Hematopoietic multipotent progenitor cell treated with erythropoietin and hydrocortisone succinate and interleukin-3 and kit ligand, for 8 days (in vitro differentiated cells): ENCODE measurements around the gene CDC14B.
A peak's percentile ranks its signal among the peaks of the same experiment; 100 is the strongest.
"Not testable (repeated sequence)": the region's sequence is repeated elsewhere in the genome, so short reads cannot be mapped to it uniquely, and the experiment has no call there.

Source experiments
- DNase-seq: peaks from one replicate; pipeline ENCODE4 v3.0.0-alpha.2; 2015

CDC14B gene

DNA sequence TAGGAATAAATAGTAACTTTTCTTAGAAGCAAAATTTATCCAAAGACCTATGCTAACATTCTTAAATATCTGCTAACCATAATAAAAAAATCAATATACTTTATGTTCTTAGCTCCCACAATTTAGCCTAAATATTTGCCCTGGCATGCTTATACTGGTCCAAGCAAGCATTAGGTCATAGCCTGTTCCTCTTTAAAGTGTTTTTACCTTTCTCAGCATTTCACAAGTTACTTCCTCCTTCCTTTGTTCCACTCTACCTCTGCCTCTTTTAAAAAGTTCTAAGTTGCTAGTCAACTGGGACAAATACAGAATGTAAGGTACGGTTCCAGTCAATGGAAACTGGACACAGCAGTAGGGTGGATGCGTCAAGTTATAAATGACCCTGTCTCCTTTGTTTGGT lies 37.4 kb downstream of the CDC14B start:
- not testable (repeated sequence) for DNase-seq

GRCh38 chr9:96581786-96582185 lies 37.9 kb downstream of the CDC14B start:
- DNase-seq: no peak

GRCh38 chr9:96581301-96581700 lies 38.3 kb downstream of the CDC14B start:
- DNase-seq: no peak

DNA sequence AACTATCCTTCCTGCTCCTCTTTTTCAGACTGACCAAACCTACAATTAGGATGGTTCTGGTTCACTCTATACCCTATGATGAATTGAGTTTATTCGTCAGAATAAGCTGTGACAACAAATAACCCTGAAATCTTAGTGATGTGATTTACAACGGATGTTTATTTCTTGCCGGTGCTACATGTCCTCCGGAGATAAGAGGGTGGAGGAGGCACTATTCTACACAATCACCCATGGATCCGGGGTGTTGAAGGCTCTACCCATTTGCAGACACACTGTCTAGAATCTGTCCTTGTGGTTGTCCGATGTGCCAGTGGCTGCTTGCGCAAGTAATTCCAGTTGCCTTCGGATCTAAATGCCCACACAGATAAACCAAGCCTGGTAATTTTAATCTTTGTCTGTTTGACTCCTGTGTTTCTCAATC lies 44.7 kb downstream of the CDC14B start:
- no peak for DNase-seq

DNA sequence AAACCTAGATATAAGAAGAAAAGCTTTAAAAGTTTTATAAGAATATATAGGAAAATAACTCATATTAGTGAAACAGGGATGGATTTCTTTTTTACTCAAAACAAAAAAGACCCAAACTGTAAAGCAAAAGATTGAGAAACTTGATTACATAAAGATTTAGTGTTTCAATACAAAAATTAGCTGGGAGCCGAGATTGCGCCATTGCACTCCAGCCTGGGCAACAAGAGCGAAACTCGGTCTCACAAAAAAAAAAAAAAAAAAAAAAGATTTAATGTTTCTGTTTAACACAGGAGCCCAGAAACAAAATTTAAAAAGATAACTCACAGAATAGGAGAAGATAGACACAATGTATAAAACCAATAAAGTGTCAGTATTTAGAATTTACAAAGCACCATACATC lies 45.2 kb downstream of the CDC14B start:
- no peak for DNase-seq

GRCh38 chr9:96567203-96567700 lies 52.4 kb downstream of the CDC14B start:
- DNase-seq: peak; percentile 10

- DNase-seq: peak; percentile 79
Measured at GRCh38 chr9:96566498-96567202, 53.0 kb downstream of the CDC14B start.

GRCh38 chr9:96565671-96566497 lies 53.8 kb downstream of the CDC14B start:
- DNase-seq: no peak

DNA sequence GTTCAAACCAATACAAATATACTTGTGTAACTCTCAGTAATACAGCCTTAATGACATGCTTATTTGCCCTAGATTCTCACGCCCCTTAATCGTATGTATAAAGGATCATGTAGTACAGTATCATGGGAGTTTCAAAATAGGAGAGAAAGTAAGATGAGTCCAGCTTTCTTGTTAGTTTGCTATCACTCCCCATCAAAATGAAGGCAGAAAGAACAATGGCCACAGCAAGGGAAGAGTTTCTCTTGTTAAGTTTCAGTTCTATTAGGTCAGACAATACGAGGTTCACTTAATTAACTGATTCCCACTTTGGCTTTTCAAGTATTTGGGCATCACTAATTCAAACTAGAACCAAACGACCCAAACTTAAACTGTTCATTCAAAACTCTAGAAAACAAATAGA lies 55.4 kb downstream of the CDC14B start:
- no peak for DNase-seq

- DNase-seq: no peak
Measured at GRCh38 chr9:96559339-96559943, 60.2 kb downstream of the CDC14B start.

DNA sequence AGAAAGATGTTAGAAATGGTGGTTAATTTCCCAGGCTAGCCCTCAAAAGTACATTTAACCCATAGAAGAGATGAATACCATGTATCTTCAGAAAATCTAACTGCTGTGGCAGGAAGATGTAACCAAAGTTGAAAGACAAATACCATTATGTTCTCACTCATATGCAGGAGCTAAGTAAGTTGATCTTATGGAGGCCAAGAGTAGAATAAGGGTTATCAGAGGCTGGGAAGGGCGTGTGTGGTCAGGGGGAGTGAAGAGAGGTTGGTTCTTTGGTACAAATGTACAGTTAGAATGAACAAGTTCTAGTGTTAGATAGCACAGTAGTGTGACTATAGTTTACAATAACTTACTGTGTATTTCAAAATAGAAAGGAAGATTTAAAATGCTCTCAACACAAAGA lies 61.7 kb downstream of the CDC14B start:
- DNase-seq: no peak

DNA sequence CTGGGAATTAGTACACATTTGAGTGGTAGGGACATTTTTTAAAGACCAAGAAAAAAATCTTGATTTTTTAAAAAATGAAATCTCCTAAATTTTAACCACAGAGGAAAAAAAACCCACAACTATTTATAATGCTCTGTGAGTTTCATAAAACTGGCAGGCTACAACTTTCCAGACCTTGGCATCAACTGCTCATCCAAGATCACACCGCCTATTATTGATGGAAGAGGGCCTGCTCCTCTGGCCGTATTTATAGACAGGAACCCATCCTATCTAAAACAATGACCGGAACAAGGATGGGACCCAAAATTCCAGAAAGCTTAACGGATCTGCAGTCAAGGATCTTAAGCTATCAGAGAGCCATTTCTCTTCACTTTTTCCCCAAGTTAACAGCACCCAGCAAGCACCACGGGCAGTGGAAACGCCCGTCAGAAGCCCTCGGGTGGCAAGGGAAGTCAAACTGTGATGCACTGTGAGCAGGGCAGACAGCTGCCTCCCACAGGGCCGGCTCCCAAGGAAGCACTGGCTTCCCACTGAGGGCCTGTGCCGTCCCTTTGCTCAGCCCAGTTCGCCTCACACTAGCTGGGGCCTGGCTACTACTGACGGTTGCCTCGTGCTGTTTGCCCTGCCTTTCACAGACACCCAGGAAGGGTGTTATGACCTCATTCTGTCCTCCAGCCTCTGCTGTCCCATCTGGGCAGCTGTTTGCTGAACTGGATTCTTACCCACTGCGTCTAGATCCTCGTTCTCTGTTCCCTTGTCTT lies 62.8 kb downstream of the CDC14B start:
- no peak for DNase-seq

DNA sequence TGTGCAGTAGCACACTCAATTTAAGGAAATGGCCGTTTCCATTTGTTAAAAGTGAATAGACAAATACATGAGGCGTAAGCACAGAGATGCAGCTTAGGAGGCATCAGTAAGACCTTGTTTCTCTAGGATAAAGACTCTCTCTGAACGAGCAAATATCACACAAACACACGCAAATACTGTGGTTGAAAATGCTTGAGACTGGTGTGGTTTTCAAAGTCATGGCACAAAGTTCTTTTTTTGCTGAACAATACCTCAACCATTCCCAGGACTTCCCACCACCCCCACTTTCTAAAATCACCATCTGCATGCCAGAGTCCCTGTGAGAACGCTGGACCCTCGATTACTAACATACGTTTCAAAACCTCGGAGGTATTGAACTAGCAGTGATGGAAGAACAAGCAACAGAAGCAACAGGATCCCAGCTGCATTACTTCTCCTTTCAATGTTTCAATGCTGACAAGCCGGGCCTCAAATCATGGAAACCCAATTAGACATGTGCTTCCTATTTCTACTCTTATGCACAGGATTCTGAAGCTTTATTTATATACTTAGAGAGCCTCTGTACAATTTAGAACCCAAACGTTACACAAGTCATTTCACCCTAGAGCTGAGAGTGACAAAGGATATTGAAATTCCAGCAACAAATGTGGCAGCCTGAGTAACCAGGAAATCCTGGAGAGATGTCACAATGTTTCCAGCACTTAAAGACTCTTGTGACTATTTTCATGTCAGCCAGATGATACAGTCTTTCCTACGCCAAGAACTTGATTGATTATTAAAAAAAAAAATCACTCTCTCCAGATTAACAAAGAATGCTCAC lies 63.9 kb downstream of the CDC14B start:
- DNase-seq: no peak

DNA sequence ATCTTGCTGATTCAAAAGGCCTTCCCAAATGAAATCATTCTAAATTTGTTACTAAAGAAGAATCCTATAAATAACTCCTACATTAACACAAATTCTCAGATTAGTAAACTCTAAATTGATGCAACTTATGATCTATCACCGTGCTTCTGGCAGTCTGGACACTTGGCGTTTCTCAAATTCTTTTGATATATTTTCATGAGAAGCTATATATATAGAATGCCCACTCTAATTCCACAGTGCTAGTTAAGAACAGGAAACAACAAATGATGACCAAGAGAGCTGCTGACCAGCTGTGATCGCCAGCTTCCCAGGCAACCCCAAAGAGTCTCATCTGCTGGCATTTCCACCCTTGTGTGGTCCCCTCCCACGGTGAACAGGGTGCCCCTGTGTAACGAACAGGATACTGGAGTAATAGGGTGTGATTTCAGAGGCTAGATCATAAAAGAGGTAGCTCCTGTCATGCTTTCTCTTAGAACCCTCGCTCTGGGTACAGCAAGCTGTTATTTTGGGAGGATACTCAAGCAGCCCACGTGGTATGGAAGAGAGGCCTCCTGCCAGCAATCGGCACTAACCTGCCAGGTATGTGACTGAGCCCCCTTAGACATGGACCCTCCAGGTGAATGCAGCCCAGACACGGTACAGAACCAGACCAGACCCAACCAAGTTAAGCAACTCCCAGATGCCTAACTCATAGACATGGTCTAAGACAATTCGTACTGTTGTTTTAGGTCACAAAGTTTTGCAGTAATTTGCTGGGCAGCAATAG lies 64.7 kb downstream of the CDC14B start:
- DNase-seq: no peak

- no peak for DNase-seq
Measured at GRCh38 chr9:96554326-96554725, 65.3 kb downstream of the CDC14B start.

DNA sequence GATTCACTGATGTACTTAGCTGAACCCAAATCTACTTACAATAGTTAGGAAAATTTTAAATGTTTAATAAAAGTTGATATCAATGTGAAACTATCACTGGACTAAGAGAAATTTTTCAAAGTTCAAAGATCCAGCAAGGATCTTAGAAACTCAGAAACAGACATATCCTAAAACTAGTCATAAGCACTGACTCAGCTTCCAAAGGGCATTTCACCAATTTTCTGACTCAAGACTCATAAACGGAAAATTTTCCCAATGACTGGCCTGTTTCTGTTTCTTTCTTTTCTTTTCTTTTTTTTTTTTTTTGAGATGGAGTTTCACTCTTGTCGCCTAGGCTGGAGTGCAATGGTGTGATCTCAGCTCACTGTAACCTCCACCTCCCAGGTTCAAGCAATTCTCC lies 66.6 kb downstream of the CDC14B start:
- DNase-seq: no peak

DNA sequence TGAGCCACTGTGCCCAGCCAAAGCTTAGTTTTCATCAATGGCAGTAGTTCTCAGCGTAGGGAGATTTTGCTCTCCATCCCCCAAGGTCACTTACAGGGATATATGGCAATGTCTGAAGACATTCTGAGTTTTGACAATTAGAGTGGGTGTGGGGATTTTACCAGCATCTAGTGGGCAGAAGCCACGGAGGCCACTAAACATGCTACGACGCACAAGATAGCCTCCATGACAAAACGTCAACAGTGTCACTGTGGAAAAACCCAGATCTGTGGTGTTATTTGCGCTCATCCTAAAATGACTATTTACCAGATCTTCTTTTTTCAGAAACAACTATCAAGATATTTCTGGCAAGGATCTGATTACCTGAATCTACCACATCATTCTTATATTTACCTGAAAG lies 68.2 kb downstream of the CDC14B start:
- no peak for DNase-seq

DNA sequence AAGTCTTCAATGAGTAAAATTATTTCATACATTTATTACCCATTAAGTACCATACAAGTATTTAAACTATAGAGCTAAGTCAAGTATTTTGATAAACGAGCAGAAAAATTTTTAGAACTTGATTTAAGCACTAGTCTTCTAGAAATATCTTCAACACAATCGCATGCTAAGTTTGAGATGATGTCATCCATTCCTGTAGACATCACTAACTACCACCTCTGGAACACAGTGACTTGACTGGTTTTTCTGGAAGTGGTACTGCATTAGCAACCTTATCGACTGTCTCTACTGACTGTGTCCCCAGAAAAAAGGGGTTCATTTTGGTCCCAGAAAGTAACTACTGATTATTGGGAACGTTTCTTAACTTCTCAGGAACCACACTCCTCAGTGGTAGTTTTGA lies 69.0 kb downstream of the CDC14B start:
- DNase-seq: no peak

DNA sequence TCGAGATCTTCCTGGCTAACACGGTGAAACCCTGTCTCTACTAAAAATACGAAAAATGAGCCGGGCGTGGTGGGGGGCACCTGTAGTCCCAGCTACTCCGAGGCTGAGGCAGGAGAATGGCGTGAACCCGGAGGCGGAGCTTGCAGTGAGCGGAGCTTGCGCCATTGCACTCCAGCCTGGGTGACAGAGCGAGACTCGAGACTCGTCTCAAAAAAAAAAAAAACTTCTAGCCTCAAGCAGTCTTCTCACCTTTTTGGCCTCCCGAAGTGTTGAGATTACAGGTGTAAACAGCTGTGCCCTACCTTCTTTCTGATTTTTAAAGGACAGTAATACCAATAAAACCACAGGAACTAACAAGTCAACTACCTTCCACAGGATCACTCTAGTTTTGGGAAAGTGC lies 76.5 kb downstream of the CDC14B start:
- not testable (repeated sequence) for DNase-seq

- DNase-seq: no peak
Measured at GRCh38 chr9:96540106-96540505, 79.5 kb downstream of the CDC14B start.

DNA sequence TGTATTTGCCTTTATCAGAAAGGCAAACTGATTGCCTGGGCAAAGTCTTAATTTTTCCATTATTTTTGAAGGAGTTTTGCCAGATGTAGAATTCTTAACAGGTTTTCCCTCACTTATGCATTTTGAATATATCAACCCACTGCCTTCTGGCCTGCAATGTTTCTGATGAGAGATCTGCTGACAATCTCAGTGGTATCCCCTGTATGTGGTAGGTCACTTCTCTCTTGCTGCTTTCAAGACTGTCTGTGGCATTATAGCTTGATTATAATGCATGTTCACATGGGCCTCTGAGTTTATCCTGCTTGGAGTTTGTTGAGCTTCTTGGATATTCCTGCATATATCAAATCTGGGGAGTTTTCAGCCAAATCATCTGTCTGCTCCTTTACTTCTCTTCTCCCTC lies 87.5 kb downstream of the CDC14B start:
- no peak for DNase-seq
